Activated naive CD8-positive, alpha-beta T cell treated with anti-CD3 and anti-CD28 coated beads, Interleukin-2, amount 50 U/mL, for 24 hours (primary cell): Measurements from ENCODE around the gene EEF2KMT.
"Not testable (repeated sequence)": the region's sequence is repeated elsewhere in the genome, so short reads cannot be mapped to it uniquely, and the experiment has no call there.

ENCODE experiments used
- ATAC-seq: fragments of 150-1000 bp; cut with Tn5 transposase; one replicate; pipeline ENCODE4 v1.10.0; 2021
- DNase-seq: peaks from one replicate; pipeline ENCODE4 v3.0.0; 2021
- H3K27ac Mint-ChIP-seq: one replicate; pipeline ENCODE4 v1.8.0; 2021; ENCODE audit warnings: mild to moderate bottlenecking, mixed read lengths
- H3K27me3 Mint-ChIP-seq: one replicate; pipeline ENCODE4 v1.8.0; 2021; ENCODE audit warnings: mixed read lengths
- H3K36me3 Mint-ChIP-seq: one replicate; pipeline ENCODE4 v1.8.0; 2021; ENCODE audit warnings: low read depth, mixed read lengths
- H3K4me1 Mint-ChIP-seq: one replicate; pipeline ENCODE4 v1.8.0; 2021; ENCODE audit warnings: mixed read lengths
- H3K4me3 Mint-ChIP-seq: one replicate; pipeline ENCODE4 v1.8.0; 2021; ENCODE audit warnings: mild to moderate bottlenecking, moderate library complexity, mixed read lengths
- H3K9me3 Mint-ChIP-seq: one replicate; pipeline ENCODE4 v1.8.0; 2021; ENCODE audit warnings: mixed read lengths

The EEF2KMT gene

GRCh38 chr16:5097470-5098220, at the start of gene EEF2KMT:
Gene EEF2KMT (minus strand): TSS chr16:5097795. CDS start chr16:5097739, 56 bp downstream.
- DNase-seq (peak; percentile 96), ATAC-seq (peak; percentile 98)
- Mint-ChIP-seq H3K4me3 (peak within 1 kb of the TSS; percentile 90), H3K4me1 (peaks cover 26% of the 10 kb centered on the region), H3K27ac (peak within 1 kb of the TSS; percentile 90)
- not testable (repeated sequence) for H3K27me3 Mint-ChIP-seq, H3K9me3 Mint-ChIP-seq, H3K36me3 Mint-ChIP-seq

DNA sequence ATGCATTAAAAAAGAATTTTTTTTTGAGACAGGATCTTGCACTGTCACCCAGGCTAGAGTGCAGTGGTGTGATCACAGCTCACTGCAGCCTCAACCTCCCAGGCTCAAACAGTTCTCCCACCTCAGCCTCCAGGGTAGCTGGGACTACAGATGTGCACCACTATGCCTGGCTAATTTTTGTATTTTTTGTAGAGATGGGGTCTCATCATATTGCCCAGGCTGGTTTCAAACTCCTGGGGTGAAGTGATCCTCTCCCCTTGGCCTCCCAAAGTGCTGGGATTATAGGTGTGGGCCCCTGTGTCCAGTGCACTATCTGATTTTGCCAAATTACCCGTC, 47.0 kb upstream of the EEF2KMT start:
- not testable (repeated sequence) for H3K4me1 Mint-ChIP-seq, H3K27me3 Mint-ChIP-seq, H3K9me3 Mint-ChIP-seq, H3K27ac Mint-ChIP-seq, ATAC-seq, H3K4me3 Mint-ChIP-seq, H3K36me3 Mint-ChIP-seq, DNase-seq

GRCh38 chr16:5143761-5144620, 46.4 kb upstream of the EEF2KMT start:
- ATAC-seq (no peak), DNase-seq (no peak)
- H3K27me3 Mint-ChIP-seq: peaks cover 8% of the 10 kb centered on the region
- H3K4me3 Mint-ChIP-seq: no peak overlapping the region
- H3K36me3 Mint-ChIP-seq: no peaks in the 10 kb centered on the region
- no peaks in the 10 kb centered on the region for H3K9me3 Mint-ChIP-seq
- H3K27ac Mint-ChIP-seq: no peak overlapping the region
- no peaks in the 10 kb centered on the region for H3K4me1 Mint-ChIP-seq

GRCh38 chr16:5140151-5140550, 42.6 kb upstream of the EEF2KMT start:
- not testable (repeated sequence) for H3K27ac Mint-ChIP-seq, H3K4me1 Mint-ChIP-seq, DNase-seq, H3K4me3 Mint-ChIP-seq, H3K9me3 Mint-ChIP-seq, ATAC-seq, H3K36me3 Mint-ChIP-seq
- peaks cover 18% of the 10 kb centered on the region for H3K27me3 Mint-ChIP-seq

DNA sequence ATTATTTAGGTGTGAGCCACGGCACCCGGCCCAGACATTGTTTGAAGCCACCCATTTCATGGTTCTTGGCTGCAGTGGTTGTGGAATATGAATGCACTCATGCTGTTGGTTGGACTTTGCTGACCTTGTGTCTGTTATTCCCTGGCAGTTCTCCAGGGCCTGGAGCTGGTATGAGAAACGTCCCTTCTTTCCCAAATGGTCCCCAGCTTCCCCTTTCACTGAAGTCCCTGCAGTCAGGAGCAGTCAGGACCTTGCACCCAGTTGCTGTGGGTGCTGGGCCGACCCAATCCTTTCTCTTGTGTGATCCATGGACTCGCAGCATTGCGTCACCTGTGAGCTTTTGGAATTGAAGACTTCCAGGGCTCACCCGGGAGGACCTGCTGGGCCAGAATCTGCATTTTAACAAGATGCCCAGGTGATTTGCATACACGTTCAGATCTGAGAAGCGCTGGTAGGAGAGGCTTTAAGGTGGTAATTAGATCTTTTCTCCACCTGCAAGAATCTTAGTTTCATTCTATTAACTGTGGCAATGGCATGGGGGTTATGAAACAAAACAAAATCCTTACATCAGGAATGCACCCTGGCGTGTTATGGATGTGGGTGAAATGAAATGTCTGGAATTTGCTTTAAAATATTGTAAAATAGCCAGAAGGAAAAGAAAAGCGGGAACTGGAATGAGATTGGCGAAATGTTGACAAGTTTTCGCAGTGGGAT, 37.3 kb upstream of the EEF2KMT start:
- not testable (repeated sequence) for H3K4me1 Mint-ChIP-seq

GRCh38 chr16:5132915-5133600, 35.5 kb upstream of the EEF2KMT start:
- H3K27me3 Mint-ChIP-seq: peaks cover 20% of the 10 kb centered on the region
- H3K4me1 Mint-ChIP-seq, H3K4me3 Mint-ChIP-seq, H3K9me3 Mint-ChIP-seq, H3K27ac Mint-ChIP-seq, DNase-seq, H3K36me3 Mint-ChIP-seq, ATAC-seq: not testable (repeated sequence)

More for the DNA sequence above, 37.3 kb upstream of the EEF2KMT start:
- not testable (repeated sequence) for H3K9me3 Mint-ChIP-seq, H3K27ac Mint-ChIP-seq, DNase-seq, H3K36me3 Mint-ChIP-seq, H3K4me3 Mint-ChIP-seq, ATAC-seq
- H3K27me3 Mint-ChIP-seq: peaks cover 26% of the 10 kb centered on the region

DNA sequence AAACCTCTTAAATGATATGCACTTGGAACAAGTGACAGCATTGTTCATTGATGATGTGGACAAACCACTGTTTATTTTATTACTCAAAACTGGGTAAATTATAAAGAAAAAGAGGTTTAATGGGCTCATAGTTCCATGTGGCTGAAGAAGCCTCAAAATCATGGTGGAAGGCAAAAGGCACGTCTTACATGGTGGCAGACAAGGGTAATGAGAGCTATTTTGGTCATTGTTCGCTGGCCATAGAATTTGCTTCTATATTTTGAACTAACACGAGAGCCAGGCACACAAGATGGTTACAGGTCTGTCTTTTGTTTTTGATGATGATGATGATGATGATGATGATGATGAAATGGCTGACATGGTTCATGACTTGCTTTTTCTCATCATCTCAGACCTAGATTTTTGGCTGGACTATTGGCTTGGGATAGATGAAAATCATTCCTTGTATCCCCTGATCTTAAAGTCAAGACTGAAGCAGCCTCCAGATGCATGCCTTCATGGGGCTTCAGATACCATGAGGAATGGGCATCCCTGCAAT, 33.9 kb upstream of the EEF2KMT start:
- not testable (repeated sequence) for H3K36me3 Mint-ChIP-seq, DNase-seq, H3K4me1 Mint-ChIP-seq, H3K4me3 Mint-ChIP-seq, H3K27ac Mint-ChIP-seq, H3K9me3 Mint-ChIP-seq, ATAC-seq
- peaks cover 21% of the 10 kb centered on the region for H3K27me3 Mint-ChIP-seq

GRCh38 chr16:5117300-5118087, 19.9 kb upstream of the EEF2KMT start:
- H3K9me3 Mint-ChIP-seq, H3K27ac Mint-ChIP-seq, H3K36me3 Mint-ChIP-seq, H3K4me3 Mint-ChIP-seq, ATAC-seq: not testable (repeated sequence)
- peak; percentile 45 for DNase-seq
- peaks cover 16% of the 10 kb centered on the region for H3K4me1 Mint-ChIP-seq
- H3K27me3 Mint-ChIP-seq: peaks cover 27% of the 10 kb centered on the region

DNA sequence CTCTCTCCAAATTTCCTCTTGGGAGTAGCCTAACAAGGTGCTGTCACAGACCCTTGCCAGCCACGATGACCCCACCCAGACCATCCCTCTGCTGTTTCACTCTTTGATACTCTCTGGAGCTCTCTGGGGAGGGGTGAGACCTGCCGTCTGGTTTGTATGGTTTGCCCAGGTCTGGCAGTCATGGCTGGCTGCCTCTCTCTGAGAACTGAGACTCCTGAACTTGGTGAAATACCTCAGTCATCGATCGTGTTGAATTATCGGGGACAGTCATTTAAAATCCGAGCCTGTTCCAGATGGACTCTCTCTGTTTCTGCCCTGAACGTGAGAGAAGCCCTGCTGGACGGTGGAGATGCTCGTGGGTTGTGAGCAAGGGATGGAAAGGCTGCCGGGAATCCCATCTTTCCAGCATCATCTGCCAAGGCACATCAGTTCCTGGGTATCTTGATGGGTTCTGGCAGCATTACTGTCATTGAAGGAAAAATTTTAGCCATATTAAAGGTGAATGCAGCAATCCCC, 19.2 kb upstream of the EEF2KMT start:
- not testable (repeated sequence) for DNase-seq, H3K4me3 Mint-ChIP-seq, H3K27ac Mint-ChIP-seq, ATAC-seq, H3K9me3 Mint-ChIP-seq, H3K36me3 Mint-ChIP-seq
- H3K4me1 Mint-ChIP-seq: peaks cover 16% of the 10 kb centered on the region
- peaks cover 25% of the 10 kb centered on the region for H3K27me3 Mint-ChIP-seq

GRCh38 chr16:5110933-5111332, 13.3 kb upstream of the EEF2KMT start:
- H3K27ac Mint-ChIP-seq, H3K27me3 Mint-ChIP-seq, H3K36me3 Mint-ChIP-seq, H3K4me3 Mint-ChIP-seq, H3K4me1 Mint-ChIP-seq, H3K9me3 Mint-ChIP-seq, ATAC-seq, DNase-seq: not testable (repeated sequence)

- H3K9me3 Mint-ChIP-seq: no peaks in the 10 kb centered on the region
- no peak overlapping the region for H3K27ac Mint-ChIP-seq
- no peak for DNase-seq
- H3K36me3 Mint-ChIP-seq: no peaks in the 10 kb centered on the region
- H3K27me3 Mint-ChIP-seq: peaks cover 9% of the 10 kb centered on the region
- ATAC-seq: no peak
- no peak overlapping the region for H3K4me3 Mint-ChIP-seq
- no peaks in the 10 kb centered on the region for H3K4me1 Mint-ChIP-seq
Measured at GRCh38 chr16:5108505-5109158, 11.0 kb upstream of the EEF2KMT start.

- H3K27me3 Mint-ChIP-seq, ATAC-seq, H3K36me3 Mint-ChIP-seq, H3K4me1 Mint-ChIP-seq, DNase-seq, H3K27ac Mint-ChIP-seq, H3K9me3 Mint-ChIP-seq, H3K4me3 Mint-ChIP-seq: not testable (repeated sequence)
Measured at GRCh38 chr16:5105039-5105438, 7.4 kb upstream of the EEF2KMT start.
